NT2/D1 (cell line): ENCODE measurements around the gene SP8.

Source experiments
- DNase-seq: peaks from one replicate; pipeline ENCODE4 v3.0.0-alpha.2; 2011; ENCODE audit warnings: low read depth, low spot score
- H3K27me3 ChIP-seq: 2 replicates; pipeline ENCODE4 v1.6.0; 2011; ENCODE audit warnings: mild to moderate bottlenecking; ENCODE audit not compliant: insufficient read length, insufficient read depth
- H3K36me3 ChIP-seq: 2 replicates; pipeline ENCODE4 v1.6.1; 2011; ENCODE audit warnings: mild to moderate bottlenecking, low read length, mixed read lengths; ENCODE audit not compliant: insufficient read depth, insufficient read length
- H3K4me1 ChIP-seq: 2 replicates; pipeline ENCODE4 v1.5.1; 2011; ENCODE audit not compliant: insufficient read depth, insufficient read length
- H3K4me3 ChIP-seq: 2 replicates; pipeline ENCODE4 v1.5.1; 2011; ENCODE audit warnings: low read depth; ENCODE audit not compliant: insufficient read length
- H3K9ac ChIP-seq: 2 replicates; pipeline ENCODE4 v1.6.0; 2011; ENCODE audit warnings: low read depth; ENCODE audit not compliant: insufficient read length
- H3K9me3 ChIP-seq: 2 replicates; pipeline ENCODE4 v1.5.1; 2011; ENCODE audit warnings: mild to moderate bottlenecking, low read length; ENCODE audit not compliant: insufficient read depth
- SUZ12 ChIP-seq: IDR thresholded peaks from 2 replicates; pipeline ENCODE4 v1.6.1; 2011; ENCODE audit not compliant: insufficient read length, insufficient read depth; ENCODE audit errors: extremely low read depth
- YY1 ChIP-seq: IDR thresholded peaks from 2 replicates; pipeline ENCODE4 v1.6.1; 2011; ENCODE audit not compliant: insufficient read length, insufficient read depth
- ZNF274 ChIP-seq: IDR thresholded peaks from 2 replicates; pipeline ENCODE4 v1.6.1; 2011; ENCODE audit warnings: mild to moderate bottlenecking, low read depth, low read length

Gene SP8

GRCh38 chr7:20738518-20739481 is 47.9 kb downstream of the SP8 start:
- TF ChIP-seq YY1 (no peak), SUZ12 (no peak), ZNF274 (no peak)
- no peaks in the 10 kb centered on the region for H3K36me3 ChIP-seq

GRCh38 chr7:20737840-20738448 is 48.7 kb downstream of the SP8 start:
- Histone ChIP-seq H3K9ac (no peak overlapping the region), H3K4me3 (no peak overlapping the region), H3K27me3 (no peaks in the 10 kb centered on the region), H3K4me1 (no peaks in the 10 kb centered on the region), H3K36me3 (no peaks in the 10 kb centered on the region), H3K9me3 (no peaks in the 10 kb centered on the region)
- DNase-seq = no peak
- TF ChIP-seq SUZ12 (no peak), YY1 (no peak), ZNF274 (no peak)

More at GRCh38 chr7:20738518-20739481, 47.9 kb downstream of the SP8 start:
- Histone ChIP-seq H3K27me3 (no peaks in the 10 kb centered on the region), H3K4me1 (no peaks in the 10 kb centered on the region), H3K9ac (no peak overlapping the region), H3K9me3 (no peaks in the 10 kb centered on the region), H3K4me3 (no peak overlapping the region)
- DNase-seq = no peak

- no peak for TF ChIP-seq YY1
- no peak for TF ChIP-seq ZNF274
- no peak for TF ChIP-seq SUZ12
- Histone ChIP-seq H3K27me3 (no peaks in the 10 kb centered on the region), H3K9me3 (no peaks in the 10 kb centered on the region), H3K4me1 (no peaks in the 10 kb centered on the region), H3K36me3 (no peaks in the 10 kb centered on the region), H3K9ac (no peak overlapping the region), H3K4me3 (no peak overlapping the region)
- no peak for DNase-seq
These were observed 51.2 kb downstream of the SP8 start for GRCh38 chr7:20735346-20736065.
